Stomach (tissue), 9 donors: ENCODE results near the gene ACSM3. TPM values are rescaled to one million over a fixed set of nuclear protein-coding genes. Genes with fewer than 3 reads are reported as not detected.

ENCODE experiments used
- DNase-seq, 2 donors: peaks; one replicate each; pipeline versions ENCODE4 v3.0.0 to v3.0.0-alpha.2; 2013 to 2019
- H3K27ac ChIP-seq, 5 donors: fragments of 200-600 bp in 4 of 5; sonication (generic) in 4 of 5; one replicate each; pipeline ENCODE4 v1.5.1; 2013 to 2019; ENCODE audit warnings: mild to moderate bottlenecking in 1 of 5, moderate library complexity in 1 of 5
- H3K27me3 ChIP-seq, 3 donors: fragments of 200-600 bp; sonication (generic); one replicate each; pipeline ENCODE4 v1.5.1; 2017 to 2019; ENCODE audit warnings: mixed run types in 1 of 3
- H3K36me3 ChIP-seq, 4 donors: fragments of 200-600 bp; sonication (generic); 1 replicate in 3 of 4; 2 replicates in 1 of 4; pipeline ENCODE4 v1.5.1; 2016 to 2019
- H3K4me1 ChIP-seq, 4 donors: fragments of 200-600 bp; sonication (generic); one replicate each; pipeline ENCODE4 v1.5.1; 2016 to 2019
- H3K4me3 ChIP-seq, 4 donors: fragments of 200-600 bp; sonication (generic) in 3 of 4; one replicate each; pipeline ENCODE4 v1.5.1; 2016 to 2019; ENCODE audit warnings: mild to moderate bottlenecking in 1 of 4
- H3K9me3 ChIP-seq, 4 donors: fragments of 200-600 bp; sonication (generic); one replicate each; pipeline ENCODE4 v1.5.1; 2016 to 2019
- EP300 ChIP-seq: sonication (generic); formaldehyde crosslinking; IDR thresholded peaks from one replicate; pipeline ENCODE4 v1.6.1; 2017; ENCODE audit warnings: antibody characterized with exemption
- POLR2A ChIP-seq, 4 donors: fragments of 450-650 bp; IDR thresholded peaks; one replicate each; pipeline ENCODE4 v1.6.1; 2016; ENCODE audit warnings: antibody characterized with exemption in 4 of 4, control low read depth in 2 of 4, mild to moderate bottlenecking in 1 of 4, moderate library complexity in 1 of 4
- POLR2AphosphoS5 ChIP-seq, 3 donors: sonication (generic); formaldehyde crosslinking; IDR thresholded peaks; one replicate each; pipeline ENCODE4 v1.6.1; 2016; ENCODE audit warnings: antibody characterized with exemption in 3 of 3
- WGBS, 5 donors: extraction: QIAGEN DNeasy Blood & Tissue Kit in 3 of 5; methylation state at CpG; one replicate each; pipeline versions ENCODE4 v1.1.5 to v1.1.7; 2013 to 2018; 5-methylcytosine and 5-hydroxymethylcytosine counted together
- intact Hi-C: fragments of 100-400 bp; cut with DNase I; formaldehyde crosslinking; loops from one replicate; pipeline ENCODE4 v1.15.1; 2023; ENCODE audit warnings: low total_unique reads
- polyA plus RNA-seq, 3 donors: library from polyadenylated mRNA; stranded (reverse); fragments of 200-250 nt; gene quantifications; one replicate each; pipeline ENCODE4 v1.2.3, GENCODE V29; 2013
- total RNA-seq, 5 donors: library from RNA; depleted of rRNA; stranded (reverse); fragments of >200 nt; gene quantifications; one replicate each; pipeline versions ENCODE4 v1.1.0 to v1.2.3, GENCODE V29; 2014 to 2016
- TF ChIP-seq, protein P1 (sequence below), 7 experiments: fragments of 450-650 bp in 4 of 7; fragments of 200-600 bp in 3 of 7; sonication (generic) in 3 of 7; IDR thresholded peaks; one replicate each; pipeline ENCODE4 v1.5.1; 2016 to 2019; ENCODE audit warnings: antibody characterized with exemption in 7 of 7, control low read depth in 2 of 7, mild to moderate bottlenecking in 1 of 7
- donor health status: healthy with polysubstance abuse.
- donor health status: Bipolar disorder and iron deficiency.
- donor health status: healthy.

Gene ACSM3
- total and polyA plus RNA-seq, 8 donors = 5.8 to 114 (median 47.6) TPM

DNA sequence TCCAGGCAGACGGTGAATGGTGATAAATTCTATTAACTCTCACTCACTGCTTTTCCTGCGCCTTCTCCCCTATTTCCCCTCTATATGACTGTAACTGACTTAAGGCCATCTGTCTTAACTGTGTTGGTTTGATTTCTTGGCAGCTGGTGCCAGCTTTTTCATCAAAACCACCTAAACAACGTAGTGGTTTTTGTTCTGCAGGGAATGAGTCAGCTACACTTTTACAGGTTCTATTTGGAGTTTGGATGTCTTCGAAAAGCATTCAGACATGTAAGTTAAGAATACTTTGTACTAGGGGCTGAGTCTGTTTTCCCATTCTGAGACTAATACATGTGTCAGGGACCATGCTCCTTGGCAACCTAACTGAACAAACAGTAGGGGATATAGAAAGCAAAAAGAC lies 51.0 kb downstream of the ACSM3 start:
- peaks cover 0 to 37% (median 15%) of the 10 kb centered on the region in 4 donors for H3K36me3 ChIP-seq
- no peaks in the 10 kb centered on the region for H3K27me3 ChIP-seq
- DNase-seq = no peak
- no peak for TF ChIP-seq EP300
- TF ChIP-seq POLR2AphosphoS5 (IDR thresholded peaks at IDR 0.05) = no peak
- TF ChIP-seq POLR2A (IDR thresholded peaks at IDR 0.05) = no peak
- no peak overlapping the region for H3K27ac ChIP-seq
- no peaks in the 10 kb centered on the region for H3K9me3 ChIP-seq
- intact Hi-C loops = no loop called here
- WGBS, 5 donors = 53 to 71% (median 58%) methylated on average over 4 of the region's 4 CpGs
- H3K4me1 ChIP-seq = peaks cover 0 to 15% (median 7%) of the 10 kb centered on the region in 4 donors
- H3K4me3 ChIP-seq = no peak overlapping the region

DNA sequence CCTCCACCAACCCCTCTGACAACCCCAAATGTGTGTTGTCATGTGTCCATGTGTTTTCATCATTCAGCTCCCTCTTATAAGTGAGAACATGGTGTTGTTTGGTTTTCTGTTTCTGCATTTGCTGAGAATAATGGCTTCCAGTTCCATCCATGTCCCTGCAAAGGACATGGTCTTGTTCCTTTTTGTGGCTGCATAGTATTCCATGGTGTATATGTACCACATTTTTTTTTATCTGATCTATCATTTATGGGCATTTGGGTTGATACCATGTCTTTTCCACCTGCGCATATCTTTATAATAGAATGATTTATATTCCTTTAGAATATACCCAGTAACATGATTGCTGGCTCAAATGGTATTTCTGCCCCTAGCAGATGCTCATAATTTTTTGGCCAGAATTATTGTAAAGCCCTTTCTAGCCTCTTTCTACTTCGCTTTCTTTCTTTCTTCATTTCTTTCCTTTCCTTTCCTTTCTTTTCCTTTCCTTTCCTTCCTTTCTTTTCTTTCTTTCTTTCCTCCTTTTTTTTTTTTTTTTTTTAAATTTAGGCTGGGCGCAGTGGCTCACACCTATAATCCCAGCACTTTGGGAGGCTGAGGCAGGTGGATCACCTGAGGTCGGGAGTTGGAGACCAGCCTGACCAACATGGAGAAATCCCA lies 55.2 kb downstream of the ACSM3 start:
- TF ChIP-seq EP300 (no peak), POLR2A (IDR thresholded peaks at IDR 0.05) (no peak), POLR2AphosphoS5 (IDR thresholded peaks at IDR 0.05) (no peak)
- TF ChIP-seq, protein P1, sequence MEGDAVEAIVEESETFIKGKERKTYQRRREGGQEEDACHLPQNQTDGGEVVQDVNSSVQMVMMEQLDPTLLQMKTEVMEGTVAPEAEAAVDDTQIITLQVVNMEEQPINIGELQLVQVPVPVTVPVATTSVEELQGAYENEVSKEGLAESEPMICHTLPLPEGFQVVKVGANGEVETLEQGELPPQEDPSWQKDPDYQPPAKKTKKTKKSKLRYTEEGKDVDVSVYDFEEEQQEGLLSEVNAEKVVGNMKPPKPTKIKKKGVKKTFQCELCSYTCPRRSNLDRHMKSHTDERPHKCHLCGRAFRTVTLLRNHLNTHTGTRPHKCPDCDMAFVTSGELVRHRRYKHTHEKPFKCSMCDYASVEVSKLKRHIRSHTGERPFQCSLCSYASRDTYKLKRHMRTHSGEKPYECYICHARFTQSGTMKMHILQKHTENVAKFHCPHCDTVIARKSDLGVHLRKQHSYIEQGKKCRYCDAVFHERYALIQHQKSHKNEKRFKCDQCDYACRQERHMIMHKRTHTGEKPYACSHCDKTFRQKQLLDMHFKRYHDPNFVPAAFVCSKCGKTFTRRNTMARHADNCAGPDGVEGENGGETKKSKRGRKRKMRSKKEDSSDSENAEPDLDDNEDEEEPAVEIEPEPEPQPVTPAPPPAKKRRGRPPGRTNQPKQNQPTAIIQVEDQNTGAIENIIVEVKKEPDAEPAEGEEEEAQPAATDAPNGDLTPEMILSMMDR (IDR thresholded peaks at IDR 0.05) = no peak
- Histone ChIP-seq H3K36me3 (peaks cover 6 to 65% (median 35%) of the 10 kb centered on the region in 4 donors), H3K9me3 (no peaks in the 10 kb centered on the region), H3K27ac (no peak overlapping the region), H3K4me1 (no peaks in the 10 kb centered on the region), H3K27me3 (no peaks in the 10 kb centered on the region), H3K4me3 (no peak overlapping the region)
- intact Hi-C loops = no loop called here
- DNase-seq = no peak
- 91 to 99% (median 97%) methylated on average over 4 of the region's 4 CpGs for WGBS, 5 donors

DNA sequence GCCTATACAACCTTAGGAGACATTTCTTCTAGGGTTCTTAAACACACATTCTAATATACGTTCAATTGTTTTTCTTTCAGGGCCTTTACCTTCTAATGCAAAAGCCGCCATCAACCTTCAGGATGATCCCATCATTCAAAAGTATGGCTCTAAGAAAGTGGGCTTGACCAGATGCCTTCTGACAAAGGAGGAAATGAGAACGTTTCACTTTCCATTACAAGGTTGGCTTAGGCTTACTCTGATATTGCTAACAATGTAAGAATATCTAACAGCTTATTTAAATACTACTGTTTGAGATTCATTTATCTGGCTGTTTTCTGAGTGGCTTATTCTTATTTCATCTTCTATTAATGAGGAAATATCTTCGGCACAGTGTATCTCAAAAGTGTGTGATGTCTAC lies 57.9 kb downstream of the ACSM3 start:
- Histone ChIP-seq H3K9me3 (no peaks in the 10 kb centered on the region), H3K27ac (no peak overlapping the region), H3K4me3 (no peak overlapping the region), H3K27me3 (no peaks in the 10 kb centered on the region), H3K4me1 (peaks cover 0 to 12% (median 0%) of the 10 kb centered on the region in 4 donors), H3K36me3 (peaks cover 6 to 53% (median 27%) of the 10 kb centered on the region in 4 donors)
- DNase-seq = no peak
- WGBS, 5 donors = 68 to 86% (median 75%) methylated on average over 4 of the region's 4 CpGs
- TF ChIP-seq, protein P1 (IDR thresholded peaks at IDR 0.05) = no peak
- TF ChIP-seq POLR2A (IDR thresholded peaks at IDR 0.05) (no peak), POLR2AphosphoS5 (IDR thresholded peaks at IDR 0.05) (no peak), EP300 (no peak)
- intact Hi-C loops = no loop called here

DNA sequence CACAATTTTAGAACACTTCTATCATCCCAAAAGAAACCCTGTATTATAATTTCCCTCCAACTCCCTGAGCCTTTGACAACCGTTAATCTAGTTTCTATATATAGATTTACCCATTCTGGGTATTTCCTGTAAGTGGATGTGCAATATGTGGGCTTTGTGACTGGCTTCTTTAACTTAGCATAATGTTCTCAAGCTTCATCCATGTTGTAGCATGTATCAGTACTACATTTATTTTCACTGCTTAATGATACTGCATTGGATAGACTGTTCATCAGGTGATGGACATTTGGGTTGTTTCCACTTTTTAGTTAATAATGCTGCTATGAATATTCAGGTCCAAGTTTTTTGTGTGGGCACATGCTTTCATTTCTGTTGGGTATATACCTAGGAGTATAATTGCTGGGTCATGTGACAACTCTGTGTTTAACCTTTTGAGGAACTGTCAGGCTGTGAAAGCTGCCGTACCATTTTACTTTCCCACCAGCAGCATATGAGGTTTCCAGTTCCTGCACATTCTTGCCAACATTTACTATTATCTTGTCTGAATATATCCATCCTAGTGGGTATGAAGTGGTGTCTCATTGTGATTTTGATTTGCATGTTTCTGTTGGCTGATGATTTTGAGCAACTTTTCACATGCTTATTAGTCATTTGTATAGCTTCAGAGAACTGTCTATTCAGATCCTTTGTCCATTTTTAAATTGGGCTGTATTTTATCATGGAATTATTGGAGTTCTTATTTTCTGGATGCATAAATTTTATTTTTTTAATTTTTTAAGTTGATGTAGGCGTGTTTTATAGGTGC lies 58.9 kb downstream of the ACSM3 start:
- TF ChIP-seq, protein P1 (IDR thresholded peaks at IDR 0.05) = no peak
- H3K27me3 ChIP-seq = no peaks in the 10 kb centered on the region
- H3K27ac ChIP-seq = no peak overlapping the region
- DNase-seq = no peak
- no peaks in the 10 kb centered on the region for H3K9me3 ChIP-seq
- H3K4me1 ChIP-seq = peaks cover 0 to 12% (median 0%) of the 10 kb centered on the region in 4 donors
- no peak overlapping the region for H3K4me3 ChIP-seq
- WGBS, 5 donors = 78 to 84% (median 83%) methylated on average over 3 of the region's 3 CpGs
- peaks cover 6 to 55% (median 34%) of the 10 kb centered on the region in 4 donors for H3K36me3 ChIP-seq
- intact Hi-C loops = no loop called here
